NK-92 treated with Interleukin-12 subunit alpha and Interleukin-12 subunit beta, amount 100 ng/mL, for 24 hours (cell line): ENCODE results near the gene LYPD6B.

ENCODE experiments used
- DNase-seq: peaks from one replicate; lab custom pipeline; 2025; lab: John Stamatoyannopoulos, UW

The LYPD6B gene

GRCh38 chr2:149161481-149162225 lies 123.2 kb downstream of the LYPD6B start:
- DNase-seq, result no peak

- no peak for DNase-seq
These were observed 125.8 kb downstream of the LYPD6B start for GRCh38 chr2:149164296-149164695.

- no peak for DNase-seq
These were observed 126.3 kb downstream of the LYPD6B start for GRCh38 chr2:149164827-149165226.

GRCh38 chr2:149167001-149167780 lies 128.7 kb downstream of the LYPD6B start:
- no peak for DNase-seq

GRCh38 chr2:149167941-149168340 lies 129.4 kb downstream of the LYPD6B start:
- no peak for DNase-seq

- no peak for DNase-seq
These were observed 131.2 kb downstream of the LYPD6B start for GRCh38 chr2:149169656-149170055.

- DNase-seq, result no peak
These were observed 131.7 kb downstream of the LYPD6B start for GRCh38 chr2:149170156-149170555.

GRCh38 chr2:149170911-149171310 lies 132.4 kb downstream of the LYPD6B start:
- no peak for DNase-seq

GRCh38 chr2:149173220-149173619 lies 134.7 kb downstream of the LYPD6B start:
- DNase-seq, result no peak

- no peak for DNase-seq
These were observed 137.5 kb downstream of the LYPD6B start for GRCh38 chr2:149175956-149176355.

GRCh38 chr2:149178612-149179011 lies 140.1 kb downstream of the LYPD6B start:
- no peak for DNase-seq

GRCh38 chr2:149180226-149180875 lies 141.9 kb downstream of the LYPD6B start:
- no peak for DNase-seq

GRCh38 chr2:149183187-149183586 lies 144.7 kb downstream of the LYPD6B start:
- no peak for DNase-seq

GRCh38 chr2:149184991-149185390 lies 146.5 kb downstream of the LYPD6B start:
- DNase-seq, result no peak

- DNase-seq, result no peak
These were observed 147.5 kb downstream of the LYPD6B start for GRCh38 chr2:149185942-149186490.

GRCh38 chr2:149187057-149187456 lies 148.6 kb downstream of the LYPD6B start:
- DNase-seq, result no peak

- no peak for DNase-seq
These were observed 149.8 kb downstream of the LYPD6B start for GRCh38 chr2:149188291-149188690.

- no peak for DNase-seq
These were observed 151.3 kb downstream of the LYPD6B start for GRCh38 chr2:149189769-149190168.

GRCh38 chr2:149191915-149192314 lies 153.4 kb downstream of the LYPD6B start:
- DNase-seq, result no peak

- no peak for DNase-seq
These were observed 153.9 kb downstream of the LYPD6B start for GRCh38 chr2:149192427-149192826.

GRCh38 chr2:149200109-149200520 lies 161.6 kb downstream of the LYPD6B start:
- no peak for DNase-seq

- no peak for DNase-seq
These were observed 166.2 kb downstream of the LYPD6B start for GRCh38 chr2:149204686-149205085.

- DNase-seq, result no peak
These were observed 166.6 kb downstream of the LYPD6B start for GRCh38 chr2:149205143-149205542.
